ENCODE data around the gene AGPS.

DNA sequence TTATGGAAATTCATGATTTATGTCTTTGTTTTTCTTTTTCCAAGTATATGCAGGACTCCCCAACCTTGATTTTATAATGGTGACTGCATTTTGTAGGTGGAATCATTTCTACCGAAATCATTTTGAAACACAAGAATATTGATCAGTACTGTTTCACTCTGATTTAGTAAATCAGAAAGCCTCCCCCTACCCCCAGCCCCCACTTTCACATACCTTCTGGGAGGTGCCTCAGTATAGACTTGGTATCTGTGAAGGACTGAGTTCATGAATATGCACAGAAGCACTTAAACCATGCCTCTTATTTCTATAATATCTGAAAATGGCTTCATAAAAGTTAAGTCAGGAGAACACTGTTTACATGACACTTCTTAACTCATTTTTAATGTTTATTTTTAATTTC is 147.7 kb downstream of the AGPS start:
- TF ChIP-seq EZH2 (IDR thresholded peaks at IDR 0.05; ENCODE audit: low read depth): no peak
- TF ChIP-seq, protein P1, sequence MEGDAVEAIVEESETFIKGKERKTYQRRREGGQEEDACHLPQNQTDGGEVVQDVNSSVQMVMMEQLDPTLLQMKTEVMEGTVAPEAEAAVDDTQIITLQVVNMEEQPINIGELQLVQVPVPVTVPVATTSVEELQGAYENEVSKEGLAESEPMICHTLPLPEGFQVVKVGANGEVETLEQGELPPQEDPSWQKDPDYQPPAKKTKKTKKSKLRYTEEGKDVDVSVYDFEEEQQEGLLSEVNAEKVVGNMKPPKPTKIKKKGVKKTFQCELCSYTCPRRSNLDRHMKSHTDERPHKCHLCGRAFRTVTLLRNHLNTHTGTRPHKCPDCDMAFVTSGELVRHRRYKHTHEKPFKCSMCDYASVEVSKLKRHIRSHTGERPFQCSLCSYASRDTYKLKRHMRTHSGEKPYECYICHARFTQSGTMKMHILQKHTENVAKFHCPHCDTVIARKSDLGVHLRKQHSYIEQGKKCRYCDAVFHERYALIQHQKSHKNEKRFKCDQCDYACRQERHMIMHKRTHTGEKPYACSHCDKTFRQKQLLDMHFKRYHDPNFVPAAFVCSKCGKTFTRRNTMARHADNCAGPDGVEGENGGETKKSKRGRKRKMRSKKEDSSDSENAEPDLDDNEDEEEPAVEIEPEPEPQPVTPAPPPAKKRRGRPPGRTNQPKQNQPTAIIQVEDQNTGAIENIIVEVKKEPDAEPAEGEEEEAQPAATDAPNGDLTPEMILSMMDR (conservative IDR thresholded peaks at IDR 0.05): no peak

All from PC-9 (cell line).